Stomach (tissue), 4 donors: ENCODE measurements around the gene SNX2.

Experiments used
- POLR2A ChIP-seq, 4 donors: fragments of 450-650 bp; IDR thresholded peaks; one replicate each; pipeline ENCODE4 v1.6.1; 2016; ENCODE audit warnings: antibody characterized with exemption in 4 of 4, control low read depth in 2 of 4, mild to moderate bottlenecking in 1 of 4, moderate library complexity in 1 of 4
- POLR2AphosphoS5 ChIP-seq, 3 donors: sonication (generic); formaldehyde crosslinking; IDR thresholded peaks; one replicate each; pipeline ENCODE4 v1.6.1; 2016; ENCODE audit warnings: antibody characterized with exemption in 3 of 3
- TF ChIP-seq, protein P1 (sequence below), 7 experiments: fragments of 450-650 bp in 4 of 7; fragments of 200-600 bp in 3 of 7; sonication (generic) in 3 of 7; IDR thresholded peaks; one replicate each; pipeline ENCODE4 v1.5.1; 2016 to 2019; ENCODE audit warnings: antibody characterized with exemption in 7 of 7, control low read depth in 2 of 7, mild to moderate bottlenecking in 1 of 7

DNA sequence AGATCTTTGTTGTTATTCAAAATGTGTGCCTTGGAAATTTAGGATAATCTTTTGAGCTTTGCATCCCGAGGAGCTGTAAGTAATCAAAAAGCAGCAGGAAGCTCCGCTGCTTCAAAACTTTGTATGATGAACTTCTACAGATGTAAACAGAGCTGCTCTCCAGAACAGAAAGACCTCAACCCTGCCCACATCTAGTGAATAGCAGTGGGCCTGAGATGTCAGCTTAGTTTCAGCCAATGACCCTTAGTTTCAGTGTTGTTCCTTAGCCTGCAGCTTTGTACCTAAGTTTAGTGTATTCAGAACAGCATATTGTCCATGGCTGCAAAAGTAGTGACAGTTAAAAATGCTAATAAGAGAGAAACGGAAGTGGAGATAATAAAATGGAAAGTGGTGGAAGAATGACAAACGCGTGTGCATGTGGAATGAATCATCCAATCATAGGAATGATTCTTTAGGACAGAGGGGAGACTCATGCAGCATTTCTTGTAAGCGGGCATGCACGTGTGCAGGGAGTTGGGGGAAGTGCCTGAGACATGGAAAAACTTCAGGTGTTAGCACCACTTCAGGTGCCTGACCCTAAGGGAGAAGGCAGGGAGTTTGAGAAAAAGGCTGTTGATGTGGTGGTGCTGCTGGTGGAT, 95.5 kb downstream of the SNX2 start:
- TF ChIP-seq POLR2A (IDR thresholded peaks at IDR 0.05) (no peak), POLR2AphosphoS5 (IDR thresholded peaks at IDR 0.05) (no peak)
- TF ChIP-seq, protein P1, sequence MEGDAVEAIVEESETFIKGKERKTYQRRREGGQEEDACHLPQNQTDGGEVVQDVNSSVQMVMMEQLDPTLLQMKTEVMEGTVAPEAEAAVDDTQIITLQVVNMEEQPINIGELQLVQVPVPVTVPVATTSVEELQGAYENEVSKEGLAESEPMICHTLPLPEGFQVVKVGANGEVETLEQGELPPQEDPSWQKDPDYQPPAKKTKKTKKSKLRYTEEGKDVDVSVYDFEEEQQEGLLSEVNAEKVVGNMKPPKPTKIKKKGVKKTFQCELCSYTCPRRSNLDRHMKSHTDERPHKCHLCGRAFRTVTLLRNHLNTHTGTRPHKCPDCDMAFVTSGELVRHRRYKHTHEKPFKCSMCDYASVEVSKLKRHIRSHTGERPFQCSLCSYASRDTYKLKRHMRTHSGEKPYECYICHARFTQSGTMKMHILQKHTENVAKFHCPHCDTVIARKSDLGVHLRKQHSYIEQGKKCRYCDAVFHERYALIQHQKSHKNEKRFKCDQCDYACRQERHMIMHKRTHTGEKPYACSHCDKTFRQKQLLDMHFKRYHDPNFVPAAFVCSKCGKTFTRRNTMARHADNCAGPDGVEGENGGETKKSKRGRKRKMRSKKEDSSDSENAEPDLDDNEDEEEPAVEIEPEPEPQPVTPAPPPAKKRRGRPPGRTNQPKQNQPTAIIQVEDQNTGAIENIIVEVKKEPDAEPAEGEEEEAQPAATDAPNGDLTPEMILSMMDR (IDR thresholded peaks at IDR 0.05) = no peak
